Suprapubic skin (tissue), 3 donors: ENCODE data around the gene TNFRSF1A.

Source experiments
- POLR2AphosphoS5 ChIP-seq, 3 donors: sonication (generic); formaldehyde crosslinking; IDR thresholded peaks; one replicate each; pipeline ENCODE4 v1.6.1; 2017; ENCODE audit warnings: antibody characterized with exemption in 3 of 3
- TF ChIP-seq, protein P1 (sequence below), 2 donors: fragments of 200-600 bp in 1 of 2; fragments of 450-650 bp in 1 of 2; sonication (generic) in 1 of 2; IDR thresholded peaks; one replicate each; pipeline ENCODE4 v1.5.1; 2016 to 2019; ENCODE audit warnings: antibody characterized with exemption in 2 of 2, mild to moderate bottlenecking in 1 of 2, moderate library complexity in 1 of 2

DNA sequence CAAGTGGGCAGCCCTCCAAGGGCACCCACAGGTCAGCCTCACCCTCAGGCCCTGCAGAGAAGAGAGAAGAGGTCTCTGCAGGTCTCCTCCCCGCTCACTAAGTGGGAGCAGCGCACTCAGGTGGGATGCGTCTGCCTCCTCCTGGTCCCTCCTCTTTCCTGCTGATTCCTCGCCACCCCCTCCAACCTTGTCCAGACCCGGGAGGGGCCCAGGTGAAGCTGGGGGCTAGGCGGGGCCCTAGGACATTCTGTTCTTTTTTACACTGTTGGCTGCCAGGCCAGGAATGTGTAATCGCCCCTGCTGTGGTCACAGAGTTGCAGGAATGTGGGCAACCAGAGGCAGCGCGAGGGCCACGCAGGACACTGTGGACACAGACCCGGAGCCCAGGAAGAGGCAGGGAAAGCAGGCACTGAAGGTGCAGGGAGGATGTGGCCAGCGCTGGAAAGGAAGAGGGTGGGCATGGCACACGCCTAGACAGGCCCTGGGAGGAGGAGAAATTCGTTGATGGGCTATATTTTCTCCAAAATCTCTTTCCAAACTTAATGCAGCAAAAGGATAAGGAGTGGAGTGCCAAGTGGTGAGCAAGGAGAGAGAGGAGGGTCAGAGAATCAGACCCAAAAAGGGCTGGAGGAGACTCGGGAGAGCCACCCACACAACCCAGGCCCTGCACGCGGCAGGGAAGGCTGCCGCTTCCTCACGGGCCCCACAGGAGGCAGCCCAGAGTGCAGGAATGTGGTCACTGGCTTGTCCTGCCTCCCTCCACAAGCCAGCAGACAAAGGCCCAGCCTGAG is 34.4 kb upstream of the TNFRSF1A start:
- TF ChIP-seq, protein P1, sequence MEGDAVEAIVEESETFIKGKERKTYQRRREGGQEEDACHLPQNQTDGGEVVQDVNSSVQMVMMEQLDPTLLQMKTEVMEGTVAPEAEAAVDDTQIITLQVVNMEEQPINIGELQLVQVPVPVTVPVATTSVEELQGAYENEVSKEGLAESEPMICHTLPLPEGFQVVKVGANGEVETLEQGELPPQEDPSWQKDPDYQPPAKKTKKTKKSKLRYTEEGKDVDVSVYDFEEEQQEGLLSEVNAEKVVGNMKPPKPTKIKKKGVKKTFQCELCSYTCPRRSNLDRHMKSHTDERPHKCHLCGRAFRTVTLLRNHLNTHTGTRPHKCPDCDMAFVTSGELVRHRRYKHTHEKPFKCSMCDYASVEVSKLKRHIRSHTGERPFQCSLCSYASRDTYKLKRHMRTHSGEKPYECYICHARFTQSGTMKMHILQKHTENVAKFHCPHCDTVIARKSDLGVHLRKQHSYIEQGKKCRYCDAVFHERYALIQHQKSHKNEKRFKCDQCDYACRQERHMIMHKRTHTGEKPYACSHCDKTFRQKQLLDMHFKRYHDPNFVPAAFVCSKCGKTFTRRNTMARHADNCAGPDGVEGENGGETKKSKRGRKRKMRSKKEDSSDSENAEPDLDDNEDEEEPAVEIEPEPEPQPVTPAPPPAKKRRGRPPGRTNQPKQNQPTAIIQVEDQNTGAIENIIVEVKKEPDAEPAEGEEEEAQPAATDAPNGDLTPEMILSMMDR (IDR thresholded peaks at IDR 0.05), result peak; percentile 13 to 62
- peak in 2 of 3 donors; percentile 48 to 66 for TF ChIP-seq POLR2AphosphoS5 (IDR thresholded peaks at IDR 0.05)
